Lung (tissue), 12 donors: ENCODE measurements around the gene BCL2. TPM values are rescaled to one million over a fixed set of nuclear protein-coding genes. Genes with fewer than 3 reads are reported as not detected.
A peak's percentile ranks its signal among the peaks of the same experiment; 100 is the strongest.

Source experiments
- ATAC-seq: fragments of 200-7000 bp; cut with Tn5 transposase; one replicate; pipeline ENCODE4 v1.9.1; 2020; ENCODE audit warnings: moderate number of reproducible peaks; ENCODE audit not compliant: insufficient read depth, low FRiP score
- DNase-seq, 3 donors: peaks; one replicate each; pipeline ENCODE4 v3.0.0-alpha.2; 2013 to 2017
- H3K27ac ChIP-seq, 2 donors: one replicate each; pipeline ENCODE4 v1.5.1; 2013; ENCODE audit warnings: mild to moderate bottlenecking in 2 of 2, moderate library complexity in 2 of 2, control low read depth in 1 of 2, inconsistent platforms in 1 of 2, low read depth in 1 of 2, low read length in 1 of 2
- H3K27me3 ChIP-seq, 3 donors: one replicate each; pipeline ENCODE4 v1.5.1; 2013; ENCODE audit warnings: low read length in 2 of 3; ENCODE audit not compliant: control insufficient read depth in 3 of 3, insufficient read depth in 3 of 3
- H3K36me3 ChIP-seq, 4 donors: one replicate each; pipeline ENCODE4 v1.5.1; 2013; ENCODE audit warnings: low read length in 4 of 4, mild to moderate bottlenecking in 1 of 4, moderate library complexity in 1 of 4; ENCODE audit not compliant: control insufficient read depth in 4 of 4, insufficient read depth in 4 of 4
- H3K4me1 ChIP-seq, 5 donors: one replicate each; pipeline ENCODE4 v1.5.1; 2013; ENCODE audit warnings: low read length in 5 of 5, mild to moderate bottlenecking in 2 of 5, moderate library complexity in 1 of 5; ENCODE audit not compliant: control insufficient read depth in 5 of 5, insufficient read depth in 5 of 5
- H3K4me3 ChIP-seq: one replicate; pipeline ENCODE4 v1.5.1; 2013; ENCODE audit warnings: mild to moderate bottlenecking, control low read depth, moderate library complexity
- H3K9ac ChIP-seq, 2 donors: one replicate each; pipeline ENCODE4 v1.5.1; 2013; ENCODE audit warnings: low read length in 2 of 2, control low read depth in 1 of 2; ENCODE audit not compliant: insufficient read depth in 1 of 2
- H3K9me3 ChIP-seq, 4 donors: one replicate each; pipeline ENCODE4 v1.5.1; 2013; ENCODE audit warnings: low read length in 3 of 4, mild to moderate bottlenecking in 1 of 4, moderate library complexity in 1 of 4; ENCODE audit not compliant: control insufficient read depth in 4 of 4, insufficient read depth in 3 of 4
- WGBS, 2 donors: extraction: QIAGEN DNeasy Blood & Tissue Kit; methylation state at CpG; one replicate each; pipeline ENCODE4 v1.1.7; 2013; 5-methylcytosine and 5-hydroxymethylcytosine counted together
- polyA plus RNA-seq, 2 donors: library from polyadenylated mRNA; stranded (reverse); fragments of 200-250 nt; gene quantifications; one replicate each; pipeline ENCODE4 v1.2.1, GENCODE V29; 2013
- total RNA-seq, 2 donors: library from RNA; depleted of rRNA in 1 of 2; stranded (reverse); fragments of >200 nt in 1 of 2; gene quantifications; one replicate each; pipeline ENCODE4 v1.2.1, GENCODE V29; 2014 to 2021
- TF ChIP-seq, protein P1 (sequence below): IDR thresholded peaks from 2 replicates; pipeline ENCODE4 v1.5.1; 2012; ENCODE audit warnings: mild to moderate bottlenecking; ENCODE audit errors: control extremely low read depth, extremely low read depth
- donor health status: control.
- donor health status: control.
- donor health status: Bipolar disorder and iron deficiency.
- donor health status: healthy.
- donor health status: DM: yes; HTN: yes; CAD: no.

The BCL2 gene
- total and polyA plus RNA-seq, 4 donors: 1.5 to 30.9 (median 5.3) TPM

DNA sequence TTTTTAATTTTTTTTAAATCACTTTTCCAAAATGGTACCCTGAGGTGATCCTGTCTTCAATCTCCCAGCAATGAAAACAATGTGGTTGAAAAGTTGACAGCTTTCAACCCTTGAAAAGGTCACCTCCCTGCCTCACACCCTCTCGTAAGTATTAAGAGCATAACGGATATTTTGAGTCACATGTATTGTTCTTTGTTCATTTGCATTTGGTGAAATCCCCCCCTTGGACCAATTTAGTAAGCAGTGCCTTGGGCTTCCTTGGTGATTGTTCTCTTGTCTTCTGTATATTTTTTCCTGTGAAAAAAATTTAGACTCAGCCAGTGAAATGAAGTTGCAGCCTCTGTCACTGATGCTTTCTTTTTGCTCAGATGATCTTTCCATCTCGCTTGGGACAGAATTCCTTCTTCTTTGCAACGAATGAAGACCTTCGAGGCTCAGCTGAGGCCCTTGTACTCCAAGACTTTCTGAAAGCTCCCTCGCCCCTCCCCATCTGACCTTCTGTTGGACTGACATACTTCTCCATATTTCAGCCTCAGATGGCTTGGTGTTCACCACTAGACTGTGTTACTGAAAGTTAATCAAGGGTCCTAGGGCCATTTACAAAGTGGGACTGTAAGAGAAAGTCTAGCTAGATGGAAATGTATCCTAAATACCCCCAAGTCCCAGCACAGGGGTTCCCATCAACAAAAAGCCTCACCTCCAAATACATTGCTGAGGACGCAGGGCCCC, 158.4 kb downstream of the BCL2 start:
- TF ChIP-seq, protein P1, sequence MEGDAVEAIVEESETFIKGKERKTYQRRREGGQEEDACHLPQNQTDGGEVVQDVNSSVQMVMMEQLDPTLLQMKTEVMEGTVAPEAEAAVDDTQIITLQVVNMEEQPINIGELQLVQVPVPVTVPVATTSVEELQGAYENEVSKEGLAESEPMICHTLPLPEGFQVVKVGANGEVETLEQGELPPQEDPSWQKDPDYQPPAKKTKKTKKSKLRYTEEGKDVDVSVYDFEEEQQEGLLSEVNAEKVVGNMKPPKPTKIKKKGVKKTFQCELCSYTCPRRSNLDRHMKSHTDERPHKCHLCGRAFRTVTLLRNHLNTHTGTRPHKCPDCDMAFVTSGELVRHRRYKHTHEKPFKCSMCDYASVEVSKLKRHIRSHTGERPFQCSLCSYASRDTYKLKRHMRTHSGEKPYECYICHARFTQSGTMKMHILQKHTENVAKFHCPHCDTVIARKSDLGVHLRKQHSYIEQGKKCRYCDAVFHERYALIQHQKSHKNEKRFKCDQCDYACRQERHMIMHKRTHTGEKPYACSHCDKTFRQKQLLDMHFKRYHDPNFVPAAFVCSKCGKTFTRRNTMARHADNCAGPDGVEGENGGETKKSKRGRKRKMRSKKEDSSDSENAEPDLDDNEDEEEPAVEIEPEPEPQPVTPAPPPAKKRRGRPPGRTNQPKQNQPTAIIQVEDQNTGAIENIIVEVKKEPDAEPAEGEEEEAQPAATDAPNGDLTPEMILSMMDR: no peak
- Histone ChIP-seq H3K27ac (peak overlapping the region; percentile 41 to 70), H3K27me3 (no peaks in the 10 kb centered on the region), H3K9ac (no peak overlapping the region), H3K36me3 (no peaks in the 10 kb centered on the region), H3K4me1 (peaks cover 0 to 15% (median 0%) of the 10 kb centered on the region in 5 donors), H3K9me3 (no peaks in the 10 kb centered on the region), H3K4me3 (no peak overlapping the region)
- ATAC-seq (no peak), DNase-seq (no peak)
- WGBS, 2 donors: 80 to 92% methylated on average over 7 of the region's 7 CpGs

DNA sequence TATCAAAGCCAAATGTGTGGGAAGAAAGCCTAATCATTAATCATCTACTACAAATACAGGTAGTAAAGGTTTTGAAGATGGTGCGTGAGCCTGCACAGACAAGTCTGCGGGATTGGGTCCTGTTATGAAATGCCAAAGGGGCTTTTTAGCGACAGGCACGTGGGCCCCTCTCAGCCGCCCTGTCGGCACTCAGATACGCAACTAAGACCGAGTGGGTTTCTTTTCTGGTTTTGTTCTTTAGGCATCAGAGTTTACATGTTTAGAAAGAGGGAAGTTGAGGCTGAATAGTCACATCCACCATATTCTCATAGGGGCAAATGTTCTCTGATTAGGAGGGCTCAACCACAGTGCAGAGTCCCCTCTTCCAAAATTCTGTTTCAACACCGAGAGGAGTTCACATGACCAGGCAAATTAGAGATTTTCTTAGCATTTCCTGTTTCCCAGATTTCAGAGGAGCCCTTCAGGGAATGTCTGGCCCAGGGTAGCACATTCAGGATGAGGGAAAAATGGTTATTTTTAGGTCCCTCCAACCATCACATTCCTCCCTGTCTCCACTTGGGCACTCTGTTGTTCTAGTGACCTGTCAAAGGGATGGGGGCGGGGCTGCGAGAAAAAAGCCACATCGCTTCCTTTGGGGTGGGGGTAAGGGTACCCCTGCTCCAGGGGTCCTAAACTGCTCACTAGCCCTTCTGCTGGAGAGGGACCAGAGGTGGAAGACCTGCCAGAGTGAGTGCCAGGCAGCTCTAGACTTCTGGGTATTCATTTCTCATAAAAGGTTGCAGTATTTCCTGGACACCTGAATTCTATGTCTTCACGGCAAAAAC, 159.2 kb downstream of the BCL2 start:
- no peaks in the 10 kb centered on the region for H3K9me3 ChIP-seq
- H3K4me1 ChIP-seq: peaks cover 0 to 15% (median 4%) of the 10 kb centered on the region in 5 donors
- H3K9ac ChIP-seq: no peak overlapping the region
- ATAC-seq (no peak), DNase-seq (no peak)
- H3K27ac ChIP-seq: peak overlapping the region in 1 of 2 donors; percentile 20
- H3K4me3 ChIP-seq: no peak overlapping the region
- H3K36me3 ChIP-seq: no peaks in the 10 kb centered on the region
- WGBS, 2 donors: 82 to 88% methylated on average over 13 of the region's 13 CpGs
- H3K27me3 ChIP-seq: no peaks in the 10 kb centered on the region
- TF ChIP-seq, protein P1: no peak

DNA sequence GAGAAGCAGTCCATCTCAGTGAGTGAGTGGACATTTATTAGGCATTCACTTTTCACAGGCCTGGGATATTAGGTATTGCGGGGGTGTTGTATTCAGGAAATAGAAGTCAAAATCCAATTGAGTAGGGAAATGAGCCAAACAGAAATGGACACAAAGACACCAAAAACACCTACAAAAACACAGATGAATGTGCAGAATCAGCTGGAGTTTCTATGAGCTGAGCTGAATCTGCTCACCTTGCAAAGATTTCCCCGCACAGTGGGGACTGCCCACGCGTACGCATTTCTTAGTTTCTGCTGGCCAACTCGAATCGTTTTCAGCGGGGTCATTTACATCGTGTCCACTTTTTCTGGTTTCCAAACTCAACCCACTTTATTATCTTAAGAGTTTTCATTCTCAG, 160.0 kb downstream of the BCL2 start:
- no peaks in the 10 kb centered on the region for H3K9me3 ChIP-seq
- H3K27ac ChIP-seq: no peak overlapping the region
- 91% methylated on average over 9 of the region's 9 CpGs for WGBS, 2 donors
- no peak for DNase-seq
- H3K36me3 ChIP-seq: no peaks in the 10 kb centered on the region
- ATAC-seq: no peak
- peaks cover 0 to 15% (median 8%) of the 10 kb centered on the region in 5 donors for H3K4me1 ChIP-seq
- no peak overlapping the region for H3K9ac ChIP-seq
- H3K4me3 ChIP-seq: no peak overlapping the region
- no peaks in the 10 kb centered on the region for H3K27me3 ChIP-seq
- TF ChIP-seq, protein P1: no peak
